ENCODE data around the gene GABBR2. TPM values are rescaled to one million over a fixed set of nuclear protein-coding genes. Genes with fewer than 3 reads are reported as not detected.

The GABBR2 gene
- total and polyA plus RNA-seq, 2 of the 8 experiments (the other 6 are each of a cell fraction or from before 2014, with no cell fraction given) = 0.50 to 1.2 TPM

- TF ChIP-seq TAF7 (optimal IDR thresholded peaks at IDR 0.05; ENCODE audit: borderline replicate concordance, low read depth, low read length) (no peak), TCF12 (IDR thresholded peaks at IDR 0.05; ENCODE audit: low read depth, low read length) (no peak), HDAC2 (IDR thresholded peaks at IDR 0.05; ENCODE audit: borderline replicate concordance in 1 of 2, low read depth in 2 of 2, low read length in 2 of 2) (no peak), BCL11A (IDR thresholded peaks at IDR 0.05; ENCODE audit: low read depth in 2 of 2, low read length in 2 of 2) (no peak), SAP30 (IDR thresholded peaks at IDR 0.05; ENCODE audit: insufficient read depth, insufficient replicate concordance, low read length) (no peak), TAF1 (IDR thresholded peaks at IDR 0.05; ENCODE audit: low read depth, low read length) (no peak), SP1 (IDR thresholded peaks at IDR 0.05; ENCODE audit: low read depth, low read length) (no peak)
- Histone ChIP-seq H3K79me1 (ENCODE audit: low read depth, low read length) (no peaks in the 10 kb centered on the region), H2AFZ (ENCODE audit: low read length) (no peak overlapping the region), H3K4ac (replicated peaks; ENCODE audit: insufficient read length, low read depth, low read length) (no peak overlapping the region), H4K91ac (replicated peaks; ENCODE audit: insufficient read length, low read length) (no peak overlapping the region), H2BK15ac (ENCODE audit: low read length) (no peak overlapping the region), H3K14ac (ENCODE audit: insufficient read length) (no peak overlapping the region), H3K9ac (replicated peaks in 1 of 4; ENCODE audit: extremely low read depth in 1 of 4, low read depth in 3 of 4, low read length in 3 of 4) (no peak overlapping the region), H3K27ac (ENCODE audit: low read depth, low read length) (no peak overlapping the region), H3K56ac (replicated peaks; ENCODE audit: insufficient read length, low read depth, low read length) (no peak overlapping the region), H3K36me3 (ENCODE audit: control insufficient read depth in 2 of 4, insufficient read depth in 4 of 4, low read length in 3 of 4) (peaks cover 5 to 45% (median 33%) of the 10 kb centered on the region in 4 experiments), H2BK12ac (ENCODE audit: low read depth, low read length) (no peak overlapping the region), H3K4me1 (replicated peaks in 1 of 4; ENCODE audit: control insufficient read depth in 3 of 4, insufficient read depth in 4 of 4, low read length in 3 of 4) (no peaks in the 10 kb centered on the region), H3K18ac (ENCODE audit: extremely low read depth, low read length) (no peak overlapping the region), H4K20me1 (replicated peaks in 1 of 2; ENCODE audit: control insufficient read depth in 1 of 2, insufficient read depth in 2 of 2, low read length in 2 of 2) (peaks cover 0 to 2% of the 10 kb centered on the region in 2 experiments), H2BK120ac (replicated peaks; ENCODE audit: low read depth, low read length) (no peak overlapping the region), H3K4me3 (ENCODE audit: extremely low read depth in 1 of 4, insufficient read depth in 2 of 4, low read depth in 3 of 4, low read length in 4 of 4) (no peak overlapping the region), H4K5ac (ENCODE audit: insufficient read length, low read depth, low read length) (no peak overlapping the region), H3K4me2 (ENCODE audit: insufficient read depth in 1 of 2, low read depth in 2 of 2, low read length in 2 of 2) (no peak overlapping the region), H3K23ac (ENCODE audit: insufficient read length) (no peak overlapping the region), H4K8ac (ENCODE audit: extremely low read depth, insufficient read depth, low read length) (no peak overlapping the region), H2BK20ac (ENCODE audit: low read length) (no peak overlapping the region), H3K9me3 (ENCODE audit: insufficient read depth in 2 of 2, low read depth in 1 of 2, low read length in 1 of 2) (no peaks in the 10 kb centered on the region), H3K27me3 (replicated peaks in 1 of 4; ENCODE audit: control insufficient read depth in 3 of 4, extremely low read depth in 1 of 4, insufficient read depth in 3 of 4, low read length in 3 of 4) (no peaks in the 10 kb centered on the region), H3K79me2 (ENCODE audit: control insufficient read depth in 1 of 2, insufficient read depth in 2 of 2, low read length in 2 of 2) (no peaks in the 10 kb centered on the region), H3K23me2 (ENCODE audit: low read depth, low read length) (no peaks in the 10 kb centered on the region), H2AK5ac (ENCODE audit: low read depth, low read length) (no peak overlapping the region), H2BK5ac (ENCODE audit: low read depth, low read length) (no peak overlapping the region)
- DNase-seq (ENCODE audit: low read depth in 1 of 2, low spot score in 2 of 2) = no peak
- WGBS, 2 experiments (ENCODE audit: extremely low coverage in 1 of 2, insufficient coverage in 1 of 2, insufficient read length in 1 of 2, insufficient replicate concordance in 2 of 2, low coverage in 1 of 2, low lambda C conversion rate in 2 of 2, missing lambda C conversion rate in 1 of 2) = 83% methylated on average over 2 of the region's 2 CpGs; no CpG with 5 or more reads in 1 of the 2 experiments
- ChIA-PET POLR2A (ENCODE audit: partially characterized antibody) (no interaction called here), CTCF (ENCODE audit: partially characterized antibody) (interaction anchor here (1.8 kb wide), 1 partner anchor 436 kb away, joined by 3 read pairs; no protein-coding TSS in a partner anchor)
- no peak for FAIRE-seq
These were observed 42.5 kb upstream of the GABBR2 start for GRCh38 chr9:98751210-98751609.

Data from H1 (cell line).